A172 (cell line): Measurements from ENCODE around the gene TMEM203. TPM values are rescaled to one million over a fixed set of nuclear protein-coding genes. Genes with fewer than 3 reads are reported as not detected.
"Not testable (repeated sequence)": the region's sequence is repeated elsewhere in the genome, so short reads cannot be mapped to it uniquely, and the experiment has no call there.

Source experiments
- DNase-seq: peaks from one replicate; pipeline ENCODE4 v3.0.0-alpha.2; 2015; ENCODE audit warnings: low spot score
- total RNA-seq: library from RNA; depleted of rRNA; stranded (reverse); fragments of >200 nt; shearing (Covaris generic); gene quantifications from 2 replicates; pipeline ENCODE4 v1.2.3, GENCODE V29; 2014; rRNA removed

The TMEM203 gene
- total RNA-seq: 115 and 120 TPM in 2 replicates

- peak; percentile 87 for DNase-seq
Measured at GRCh38 chr9:137205126-137206069, at the start of gene TMEM203, which contains the start of gene NDOR1. TMEM203 (minus strand) TSS chr9:137205648; CDS start chr9:137205414, 234 bp downstream. NDOR1 (plus strand) TSS chr9:137205700; CDS start chr9:137205778, 78 bp downstream.

GRCh38 chr9:137254624-137255447 lies 49.4 kb upstream of the TMEM203 start, which contains the start of gene NELFB:
NELFB (plus strand) TSS chr9:137255327.
- peak; percentile 84 for DNase-seq

- peak; percentile 35 for DNase-seq
Measured at GRCh38 chr9:137253717-137254623, 48.5 kb upstream of the TMEM203 start.

- DNase-seq: no peak
Measured at GRCh38 chr9:137252555-137253506, 47.4 kb upstream of the TMEM203 start.

GRCh38 chr9:137251490-137252268 lies 46.2 kb upstream of the TMEM203 start:
- no peak for DNase-seq

- DNase-seq: no peak
Measured at GRCh38 chr9:137251194-137251461, 45.7 kb upstream of the TMEM203 start, which contains the start of gene STPG3. STPG3 (plus strand) TSS chr9:137251286; CDS start chr9:137251287, 1 bp downstream.

- DNase-seq: no peak
Measured at GRCh38 chr9:137250329-137251193, 45.1 kb upstream of the TMEM203 start.

- DNase-seq: no peak
Measured at GRCh38 chr9:137247916-137248175, 42.4 kb upstream of the TMEM203 start.

- DNase-seq: no peak
Measured at GRCh38 chr9:137247135-137247915, 41.9 kb upstream of the TMEM203 start.

GRCh38 chr9:137245450-137246421 lies 40.3 kb upstream of the TMEM203 start:
- DNase-seq: no peak

GRCh38 chr9:137244486-137245449 lies 39.3 kb upstream of the TMEM203 start:
- no peak for DNase-seq

- DNase-seq: no peak
Measured at GRCh38 chr9:137243626-137244485, 38.4 kb upstream of the TMEM203 start.

- DNase-seq: not testable (repeated sequence)
Measured at GRCh38 chr9:137243266-137243625, 37.8 kb upstream of the TMEM203 start.
